ENCODE results near the gene TSPYL4. TPM values are rescaled to one million over a fixed set of nuclear protein-coding genes. Genes with fewer than 3 reads are reported as not detected.

The TSPYL4 gene
- total and polyA plus RNA-seq, 2 donors from 2014 or later: 15.2 to 25.8 TPM

- peaks cover 2 to 8% (median 5%) of the 10 kb centered on the region in 3 donors for H3K36me3 ChIP-seq (ENCODE audit: control insufficient read depth in 2 of 3, insufficient read depth in 3 of 3, low read length in 3 of 3)
- no peaks in the 10 kb centered on the region for H3K9me3 ChIP-seq (ENCODE audit: control insufficient read depth in 2 of 3, insufficient read depth in 1 of 3, low read length in 3 of 3)
- no peaks in the 10 kb centered on the region for H3K4me1 ChIP-seq (ENCODE audit: control insufficient read depth in 2 of 3, insufficient read depth in 2 of 3, low read depth in 1 of 3, low read length in 3 of 3)
- TF ChIP-seq, protein P1, sequence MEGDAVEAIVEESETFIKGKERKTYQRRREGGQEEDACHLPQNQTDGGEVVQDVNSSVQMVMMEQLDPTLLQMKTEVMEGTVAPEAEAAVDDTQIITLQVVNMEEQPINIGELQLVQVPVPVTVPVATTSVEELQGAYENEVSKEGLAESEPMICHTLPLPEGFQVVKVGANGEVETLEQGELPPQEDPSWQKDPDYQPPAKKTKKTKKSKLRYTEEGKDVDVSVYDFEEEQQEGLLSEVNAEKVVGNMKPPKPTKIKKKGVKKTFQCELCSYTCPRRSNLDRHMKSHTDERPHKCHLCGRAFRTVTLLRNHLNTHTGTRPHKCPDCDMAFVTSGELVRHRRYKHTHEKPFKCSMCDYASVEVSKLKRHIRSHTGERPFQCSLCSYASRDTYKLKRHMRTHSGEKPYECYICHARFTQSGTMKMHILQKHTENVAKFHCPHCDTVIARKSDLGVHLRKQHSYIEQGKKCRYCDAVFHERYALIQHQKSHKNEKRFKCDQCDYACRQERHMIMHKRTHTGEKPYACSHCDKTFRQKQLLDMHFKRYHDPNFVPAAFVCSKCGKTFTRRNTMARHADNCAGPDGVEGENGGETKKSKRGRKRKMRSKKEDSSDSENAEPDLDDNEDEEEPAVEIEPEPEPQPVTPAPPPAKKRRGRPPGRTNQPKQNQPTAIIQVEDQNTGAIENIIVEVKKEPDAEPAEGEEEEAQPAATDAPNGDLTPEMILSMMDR (IDR thresholded peaks at IDR 0.05; ENCODE audit: borderline replicate concordance, extremely low read depth, insufficient read depth): no peak
- FAIRE-seq: no peak
- H3K27me3 ChIP-seq (ENCODE audit: control insufficient read depth, insufficient read depth, low read length): no peaks in the 10 kb centered on the region
- H3K4me3 ChIP-seq (ENCODE audit: low read length in 3 of 3): no peak overlapping the region
- H3K9ac ChIP-seq (ENCODE audit: low read length in 3 of 3): no peak overlapping the region
- DNase-seq: no peak
- H3K27ac ChIP-seq (ENCODE audit: low read depth in 2 of 2, low read length in 2 of 2): no peak overlapping the region
- intact Hi-C loops (cut with DNase I): no loop called here
Measured at GRCh38 chr6:116221067-116221466, 32.8 kb downstream of the TSPYL4 start.

GRCh38 chr6:116218866-116219265, 35.0 kb downstream of the TSPYL4 start:
- H3K9me3 ChIP-seq (ENCODE audit: control insufficient read depth in 2 of 3, insufficient read depth in 1 of 3, low read length in 3 of 3): no peaks in the 10 kb centered on the region
- no peaks in the 10 kb centered on the region for H3K27me3 ChIP-seq (ENCODE audit: control insufficient read depth, insufficient read depth, low read length)
- no peak overlapping the region for H3K27ac ChIP-seq (ENCODE audit: low read depth in 2 of 2, low read length in 2 of 2)
- H3K9ac ChIP-seq (ENCODE audit: low read length in 3 of 3): no peak overlapping the region
- peaks cover 2 to 6% (median 5%) of the 10 kb centered on the region in 3 donors for H3K36me3 ChIP-seq (ENCODE audit: control insufficient read depth in 2 of 3, insufficient read depth in 3 of 3, low read length in 3 of 3)
- FAIRE-seq (no peak), DNase-seq (no peak)
- intact Hi-C loops (cut with DNase I): no loop called here
- no peak overlapping the region for H3K4me3 ChIP-seq (ENCODE audit: low read length in 3 of 3)
- TF ChIP-seq, protein P1 (IDR thresholded peaks at IDR 0.05; ENCODE audit: borderline replicate concordance, extremely low read depth, insufficient read depth): no peak
- H3K4me1 ChIP-seq (ENCODE audit: control insufficient read depth in 2 of 3, insufficient read depth in 2 of 3, low read depth in 1 of 3, low read length in 3 of 3): no peaks in the 10 kb centered on the region

DNA sequence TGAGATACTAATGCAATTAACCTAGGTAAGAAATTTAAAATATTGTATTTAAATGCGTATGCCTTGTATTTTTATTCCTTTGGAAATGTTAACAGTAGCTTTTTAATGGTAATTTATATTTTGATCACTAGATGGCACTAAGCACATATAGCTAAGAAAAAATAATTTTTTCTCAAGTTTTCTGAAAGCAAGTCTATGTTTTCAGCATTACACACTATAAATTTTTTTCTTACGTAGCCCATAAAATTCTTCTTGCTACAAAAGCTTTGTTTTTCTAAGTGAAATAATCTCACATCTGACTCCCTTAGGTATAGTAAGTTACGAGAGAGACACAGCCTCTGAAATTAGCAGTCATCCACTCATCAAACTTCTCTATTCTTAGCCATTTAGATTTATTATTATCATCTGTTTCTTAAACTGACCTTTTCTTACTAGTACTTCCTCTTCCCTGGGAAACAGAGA, 35.7 kb downstream of the TSPYL4 start:
- H3K4me3 ChIP-seq (ENCODE audit: low read length in 3 of 3): no peak overlapping the region
- no peaks in the 10 kb centered on the region for H3K9me3 ChIP-seq (ENCODE audit: control insufficient read depth in 2 of 3, insufficient read depth in 1 of 3, low read length in 3 of 3)
- H3K9ac ChIP-seq (ENCODE audit: low read length in 3 of 3): no peak overlapping the region
- H3K27ac ChIP-seq (ENCODE audit: low read depth in 2 of 2, low read length in 2 of 2): no peak overlapping the region
- H3K36me3 ChIP-seq (ENCODE audit: control insufficient read depth in 2 of 3, insufficient read depth in 3 of 3, low read length in 3 of 3): peaks cover 2 to 6% (median 5%) of the 10 kb centered on the region in 3 donors
- peak in 2 of 5 donors; percentile 26 to 27 for DNase-seq
- TF ChIP-seq, protein P1 (IDR thresholded peaks at IDR 0.05; ENCODE audit: borderline replicate concordance, extremely low read depth, insufficient read depth): peak; percentile 36
- intact Hi-C loops (cut with DNase I): no loop called here
- peak; percentile 54 for FAIRE-seq
- H3K27me3 ChIP-seq (ENCODE audit: control insufficient read depth, insufficient read depth, low read length): no peaks in the 10 kb centered on the region
- H3K4me1 ChIP-seq (ENCODE audit: control insufficient read depth in 2 of 3, insufficient read depth in 2 of 3, low read depth in 1 of 3, low read length in 3 of 3): no peaks in the 10 kb centered on the region

GRCh38 chr6:116217069-116217468, 36.8 kb downstream of the TSPYL4 start:
- no peak for DNase-seq
- H3K4me3 ChIP-seq (ENCODE audit: low read length in 3 of 3): no peak overlapping the region

More at GRCh38 chr6:116217069-116217468, 36.8 kb downstream of the TSPYL4 start:
- no peaks in the 10 kb centered on the region for H3K9me3 ChIP-seq (ENCODE audit: control insufficient read depth in 2 of 3, insufficient read depth in 1 of 3, low read length in 3 of 3)
- no peak overlapping the region for H3K9ac ChIP-seq (ENCODE audit: low read length in 3 of 3)
- no peak overlapping the region for H3K27ac ChIP-seq (ENCODE audit: low read depth in 2 of 2, low read length in 2 of 2)
- H3K36me3 ChIP-seq (ENCODE audit: control insufficient read depth in 2 of 3, insufficient read depth in 3 of 3, low read length in 3 of 3): peaks cover 0 to 6% (median 2%) of the 10 kb centered on the region in 3 donors
- FAIRE-seq: no peak
- no peaks in the 10 kb centered on the region for H3K27me3 ChIP-seq (ENCODE audit: control insufficient read depth, insufficient read depth, low read length)
- TF ChIP-seq, protein P1 (IDR thresholded peaks at IDR 0.05; ENCODE audit: borderline replicate concordance, extremely low read depth, insufficient read depth): no peak
- H3K4me1 ChIP-seq (ENCODE audit: control insufficient read depth in 2 of 3, insufficient read depth in 2 of 3, low read depth in 1 of 3, low read length in 3 of 3): no peaks in the 10 kb centered on the region
- intact Hi-C loops (cut with DNase I): no loop called here
